A673 (cell line): ENCODE data around the gene FGGY.

Experiments
- EZH2 ChIP-seq: fragments of 200-600 bp; sonication (generic); IDR thresholded peaks from 2 replicates; pipeline ENCODE4 v1.6.1; 2017; ENCODE audit warnings: borderline replicate concordance, low read depth, mild to moderate bottlenecking, mixed read lengths, antibody characterized with exemption, low read length; ENCODE audit not compliant: poor library complexity, severe bottlenecking
- TF ChIP-seq, protein P1 (sequence below): fragments of 300-800, 200-600 bp; sonication (generic); conservative IDR thresholded peaks from 2 replicates; pipeline ENCODE4 v1.5.1; 2017; ENCODE audit warnings: low read depth, mild to moderate bottlenecking, antibody characterized with exemption, low read length, moderate library complexity, mixed read lengths

DNA sequence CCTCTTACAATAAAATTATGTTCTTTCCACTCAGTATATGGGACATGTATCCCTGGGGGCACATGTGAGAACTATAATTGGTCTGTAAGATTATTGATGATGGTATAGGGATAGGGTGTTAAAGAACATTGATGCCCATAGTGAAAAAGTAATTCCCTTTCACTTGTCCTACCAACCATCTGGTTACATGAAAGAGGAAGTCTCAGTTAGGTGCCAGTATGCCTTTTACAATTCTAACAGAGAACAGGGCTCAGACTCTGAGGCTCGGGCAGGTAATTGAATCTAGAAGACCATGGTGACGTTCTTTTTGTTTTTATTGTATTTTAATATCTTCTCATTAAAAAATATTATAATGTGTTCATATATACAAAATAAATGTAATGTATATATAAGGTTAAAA, 113.6 kb downstream of the FGGY start:
- no peak for TF ChIP-seq EZH2
- TF ChIP-seq, protein P1, sequence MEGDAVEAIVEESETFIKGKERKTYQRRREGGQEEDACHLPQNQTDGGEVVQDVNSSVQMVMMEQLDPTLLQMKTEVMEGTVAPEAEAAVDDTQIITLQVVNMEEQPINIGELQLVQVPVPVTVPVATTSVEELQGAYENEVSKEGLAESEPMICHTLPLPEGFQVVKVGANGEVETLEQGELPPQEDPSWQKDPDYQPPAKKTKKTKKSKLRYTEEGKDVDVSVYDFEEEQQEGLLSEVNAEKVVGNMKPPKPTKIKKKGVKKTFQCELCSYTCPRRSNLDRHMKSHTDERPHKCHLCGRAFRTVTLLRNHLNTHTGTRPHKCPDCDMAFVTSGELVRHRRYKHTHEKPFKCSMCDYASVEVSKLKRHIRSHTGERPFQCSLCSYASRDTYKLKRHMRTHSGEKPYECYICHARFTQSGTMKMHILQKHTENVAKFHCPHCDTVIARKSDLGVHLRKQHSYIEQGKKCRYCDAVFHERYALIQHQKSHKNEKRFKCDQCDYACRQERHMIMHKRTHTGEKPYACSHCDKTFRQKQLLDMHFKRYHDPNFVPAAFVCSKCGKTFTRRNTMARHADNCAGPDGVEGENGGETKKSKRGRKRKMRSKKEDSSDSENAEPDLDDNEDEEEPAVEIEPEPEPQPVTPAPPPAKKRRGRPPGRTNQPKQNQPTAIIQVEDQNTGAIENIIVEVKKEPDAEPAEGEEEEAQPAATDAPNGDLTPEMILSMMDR: no peak
